ENCODE results near the gene SUCLA2. TPM values are rescaled to one million over a fixed set of nuclear protein-coding genes. Genes with fewer than 3 reads are reported as not detected.
"Not testable (repeated sequence)": the region's sequence is repeated elsewhere in the genome, so short reads cannot be mapped to it uniquely, and the experiment has no call there.

The SUCLA2 gene
- total RNA-seq, 2 experiments from 2014 or later = 18.7 to 21.4 TPM

DNA sequence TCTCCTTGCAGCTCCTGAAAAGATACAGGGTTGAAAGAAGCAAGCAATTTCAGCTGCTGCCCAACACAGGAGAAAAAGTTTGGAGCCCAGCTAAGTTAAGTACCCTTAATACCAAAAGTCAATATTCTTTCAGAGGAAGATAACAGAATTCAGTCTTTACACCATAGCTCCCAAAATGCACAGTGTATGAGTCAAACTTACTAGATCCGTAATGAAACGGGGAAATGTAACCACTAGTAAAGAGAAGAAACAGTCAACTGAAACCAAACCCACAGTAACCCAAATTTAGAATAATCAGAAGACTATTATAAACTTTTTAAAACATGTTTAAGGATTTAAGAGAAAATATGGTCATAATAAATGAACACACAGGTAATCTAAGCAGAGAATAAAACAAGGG, 45.2 kb downstream of the SUCLA2 start:
- POLR2A ChIA-PET = no interaction called here
- intact Hi-C loops (cut with DNase I, micrococcal nuclease) = no loop called here
- no peak overlapping the region for H3K27ac Mint-ChIP-seq
- CTCF ChIA-PET = no interaction called here
- Histone ChIP-seq H3K27ac (ENCODE audit: low read depth in 1 of 2, low read length in 2 of 2) (no peak overlapping the region), H3K36me3 (ENCODE audit: insufficient read depth, low read length) (peaks cover 51% of the 10 kb centered on the region), H3K9me3 (ENCODE audit: control insufficient read depth in 1 of 2, insufficient read depth in 1 of 2, low read length in 2 of 2) (peaks cover 5 to 21% of the 10 kb centered on the region in 2 experiments), H3K27me3 (ENCODE audit: control insufficient read depth in 1 of 2, insufficient read depth in 2 of 2, low read length in 2 of 2) (no peaks in the 10 kb centered on the region), H3K4me3 (ENCODE audit: low read length) (no peak overlapping the region), H3K4me1 (ENCODE audit: insufficient read depth, low read length) (no peaks in the 10 kb centered on the region)
- H3K4me3 Mint-ChIP-seq = no peak overlapping the region
- TF ChIP-seq, protein P1, sequence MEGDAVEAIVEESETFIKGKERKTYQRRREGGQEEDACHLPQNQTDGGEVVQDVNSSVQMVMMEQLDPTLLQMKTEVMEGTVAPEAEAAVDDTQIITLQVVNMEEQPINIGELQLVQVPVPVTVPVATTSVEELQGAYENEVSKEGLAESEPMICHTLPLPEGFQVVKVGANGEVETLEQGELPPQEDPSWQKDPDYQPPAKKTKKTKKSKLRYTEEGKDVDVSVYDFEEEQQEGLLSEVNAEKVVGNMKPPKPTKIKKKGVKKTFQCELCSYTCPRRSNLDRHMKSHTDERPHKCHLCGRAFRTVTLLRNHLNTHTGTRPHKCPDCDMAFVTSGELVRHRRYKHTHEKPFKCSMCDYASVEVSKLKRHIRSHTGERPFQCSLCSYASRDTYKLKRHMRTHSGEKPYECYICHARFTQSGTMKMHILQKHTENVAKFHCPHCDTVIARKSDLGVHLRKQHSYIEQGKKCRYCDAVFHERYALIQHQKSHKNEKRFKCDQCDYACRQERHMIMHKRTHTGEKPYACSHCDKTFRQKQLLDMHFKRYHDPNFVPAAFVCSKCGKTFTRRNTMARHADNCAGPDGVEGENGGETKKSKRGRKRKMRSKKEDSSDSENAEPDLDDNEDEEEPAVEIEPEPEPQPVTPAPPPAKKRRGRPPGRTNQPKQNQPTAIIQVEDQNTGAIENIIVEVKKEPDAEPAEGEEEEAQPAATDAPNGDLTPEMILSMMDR (IDR thresholded peaks at IDR 0.05) = no peak
- no peaks in the 10 kb centered on the region for H3K27me3 Mint-ChIP-seq
- ATAC-seq (ENCODE audit: poor library complexity) (no peak), DNase-seq (no peak)
- peaks cover 100% of the 10 kb centered on the region for H3K36me3 Mint-ChIP-seq (ENCODE audit: low read depth)
- peaks cover 8% of the 10 kb centered on the region for H3K9me3 Mint-ChIP-seq
- H3K4me1 Mint-ChIP-seq (ENCODE audit: low read depth) = no peaks in the 10 kb centered on the region

DNA sequence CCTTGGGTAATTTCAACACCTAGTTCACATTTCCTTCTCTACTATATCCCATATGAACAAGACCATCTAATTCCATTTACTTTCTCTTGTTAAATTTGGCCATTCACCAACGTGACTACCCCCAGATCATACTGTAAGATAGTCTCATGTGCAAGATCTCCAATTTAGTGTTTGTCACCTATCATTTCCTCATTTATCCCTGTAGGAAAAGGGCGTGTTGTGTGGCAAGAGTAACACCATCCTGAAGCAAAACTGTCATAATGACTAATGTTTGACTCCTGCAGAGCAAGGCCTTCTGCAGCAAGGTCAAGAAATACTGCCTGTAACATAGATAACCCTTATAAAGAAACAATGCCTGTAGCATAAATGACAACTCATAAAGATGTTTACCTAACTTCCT, 51.3 kb downstream of the SUCLA2 start:
- ChIA-PET POLR2A (no interaction called here), CTCF (no interaction called here)
- no peaks in the 10 kb centered on the region for H3K27me3 ChIP-seq (ENCODE audit: control insufficient read depth in 1 of 2, insufficient read depth in 2 of 2, low read length in 2 of 2)
- no peaks in the 10 kb centered on the region for H3K27me3 Mint-ChIP-seq
- H3K36me3 ChIP-seq (ENCODE audit: insufficient read depth, low read length) = peaks cover 49% of the 10 kb centered on the region
- no peak overlapping the region for H3K27ac ChIP-seq (ENCODE audit: low read depth in 1 of 2, low read length in 2 of 2)
- H3K9me3 Mint-ChIP-seq = no peaks in the 10 kb centered on the region
- no peak for ATAC-seq (ENCODE audit: poor library complexity)
- no peak for DNase-seq
- no peaks in the 10 kb centered on the region for H3K4me1 Mint-ChIP-seq (ENCODE audit: low read depth)
- no peak overlapping the region for H3K27ac Mint-ChIP-seq
- intact Hi-C loops (cut with DNase I, micrococcal nuclease) = no loop called here
- no peak overlapping the region for H3K4me3 ChIP-seq (ENCODE audit: low read length)
- H3K4me3 Mint-ChIP-seq = no peak overlapping the region
- peaks cover 93% of the 10 kb centered on the region for H3K36me3 Mint-ChIP-seq (ENCODE audit: low read depth)
- H3K4me1 ChIP-seq (ENCODE audit: insufficient read depth, low read length) = no peaks in the 10 kb centered on the region
- H3K9me3 ChIP-seq (ENCODE audit: control insufficient read depth in 1 of 2, insufficient read depth in 1 of 2, low read length in 2 of 2) = no peaks in the 10 kb centered on the region
- TF ChIP-seq, protein P1 (IDR thresholded peaks at IDR 0.05) = no peak

DNA sequence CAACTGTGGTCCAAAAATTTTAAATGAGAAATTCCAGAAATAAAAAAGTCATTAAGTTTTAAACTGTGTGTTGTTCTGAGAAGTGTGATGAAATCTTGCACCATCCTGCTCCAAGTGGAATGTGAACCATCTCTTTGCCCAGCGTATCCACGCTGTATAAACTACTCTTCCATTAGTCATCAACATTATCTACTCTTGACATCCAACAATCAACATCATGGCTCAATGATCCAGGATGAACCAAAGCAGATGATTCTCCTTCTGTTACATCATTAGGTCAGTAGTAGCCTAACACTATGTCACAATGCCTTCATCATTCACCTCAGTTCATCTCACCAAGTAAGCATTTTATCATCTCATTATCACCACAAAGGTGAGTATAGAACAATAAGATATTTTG, 55.3 kb downstream of the SUCLA2 start:
- no peak for DNase-seq
- POLR2A ChIA-PET = no interaction called here
- Mint-ChIP-seq H3K27me3 (no peaks in the 10 kb centered on the region), H3K4me1 (ENCODE audit: low read depth) (no peaks in the 10 kb centered on the region), H3K9me3 (no peaks in the 10 kb centered on the region), H3K27ac (no peak overlapping the region), H3K4me3 (no peak overlapping the region), H3K36me3 (ENCODE audit: low read depth) (peaks cover 89% of the 10 kb centered on the region)
- H3K4me1 ChIP-seq (ENCODE audit: insufficient read depth, low read length) = no peaks in the 10 kb centered on the region
- no peaks in the 10 kb centered on the region for H3K27me3 ChIP-seq (ENCODE audit: control insufficient read depth in 1 of 2, insufficient read depth in 2 of 2, low read length in 2 of 2)
- ATAC-seq (ENCODE audit: poor library complexity) = no peak
- H3K4me3 ChIP-seq (ENCODE audit: low read length) = no peak overlapping the region
- H3K9me3 ChIP-seq (ENCODE audit: control insufficient read depth in 1 of 2, insufficient read depth in 1 of 2, low read length in 2 of 2) = no peaks in the 10 kb centered on the region
- CTCF ChIA-PET = interaction anchor here (0.6 kb wide), 1 partner anchor 13 kb away, joined by 3 read pairs; no protein-coding TSS in a partner anchor
- peaks cover 39% of the 10 kb centered on the region for H3K36me3 ChIP-seq (ENCODE audit: insufficient read depth, low read length)
- TF ChIP-seq, protein P1 (IDR thresholded peaks at IDR 0.05) = no peak
- no peak overlapping the region for H3K27ac ChIP-seq (ENCODE audit: low read depth in 1 of 2, low read length in 2 of 2)
- intact Hi-C loops (cut with DNase I, micrococcal nuclease) = no loop called here

DNA sequence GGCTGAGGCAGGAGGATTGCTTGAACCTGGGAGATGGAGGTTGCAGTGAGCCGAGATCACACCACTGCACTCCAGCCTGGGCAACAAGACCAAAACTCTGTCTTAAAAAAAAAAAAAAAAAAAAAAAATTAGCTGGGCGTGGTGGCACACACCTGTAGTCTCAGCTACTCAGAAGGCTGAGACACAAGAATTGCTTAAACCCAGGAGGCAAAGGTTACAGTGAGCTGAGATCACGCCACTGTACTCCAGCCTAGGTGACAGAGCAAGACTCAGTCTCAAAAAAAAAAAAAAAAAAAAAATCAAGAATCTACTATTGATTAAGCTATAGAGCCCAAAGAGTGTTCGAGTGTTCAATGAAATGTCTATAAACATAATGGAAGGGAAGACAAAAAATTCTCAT, 55.9 kb downstream of the SUCLA2 start:
- H3K4me3 ChIP-seq (ENCODE audit: low read length); H3K9me3 Mint-ChIP-seq; ATAC-seq (ENCODE audit: poor library complexity); H3K27me3 Mint-ChIP-seq; H3K4me3 Mint-ChIP-seq; H3K9me3 ChIP-seq (ENCODE audit: control insufficient read depth in 1 of 2, insufficient read depth in 1 of 2, low read length in 2 of 2); H3K27ac ChIP-seq (ENCODE audit: low read depth in 1 of 2, low read length in 2 of 2); POLR2A ChIA-PET; H3K27me3 ChIP-seq (ENCODE audit: control insufficient read depth in 1 of 2, insufficient read depth in 2 of 2, low read length in 2 of 2); CTCF ChIA-PET; H3K27ac Mint-ChIP-seq; DNase-seq; intact Hi-C loops (cut with DNase I, micrococcal nuclease); H3K4me1 Mint-ChIP-seq (ENCODE audit: low read depth); H3K4me1 ChIP-seq (ENCODE audit: insufficient read depth, low read length): not testable (repeated sequence)
- H3K36me3 Mint-ChIP-seq (ENCODE audit: low read depth) = peaks cover 88% of the 10 kb centered on the region
- peaks cover 38% of the 10 kb centered on the region for H3K36me3 ChIP-seq (ENCODE audit: insufficient read depth, low read length)
